Measurements from ENCODE around the gene CCDC86.
A peak's percentile ranks its signal among the peaks of the same experiment; 100 is the strongest.

The CCDC86 gene

DNA sequence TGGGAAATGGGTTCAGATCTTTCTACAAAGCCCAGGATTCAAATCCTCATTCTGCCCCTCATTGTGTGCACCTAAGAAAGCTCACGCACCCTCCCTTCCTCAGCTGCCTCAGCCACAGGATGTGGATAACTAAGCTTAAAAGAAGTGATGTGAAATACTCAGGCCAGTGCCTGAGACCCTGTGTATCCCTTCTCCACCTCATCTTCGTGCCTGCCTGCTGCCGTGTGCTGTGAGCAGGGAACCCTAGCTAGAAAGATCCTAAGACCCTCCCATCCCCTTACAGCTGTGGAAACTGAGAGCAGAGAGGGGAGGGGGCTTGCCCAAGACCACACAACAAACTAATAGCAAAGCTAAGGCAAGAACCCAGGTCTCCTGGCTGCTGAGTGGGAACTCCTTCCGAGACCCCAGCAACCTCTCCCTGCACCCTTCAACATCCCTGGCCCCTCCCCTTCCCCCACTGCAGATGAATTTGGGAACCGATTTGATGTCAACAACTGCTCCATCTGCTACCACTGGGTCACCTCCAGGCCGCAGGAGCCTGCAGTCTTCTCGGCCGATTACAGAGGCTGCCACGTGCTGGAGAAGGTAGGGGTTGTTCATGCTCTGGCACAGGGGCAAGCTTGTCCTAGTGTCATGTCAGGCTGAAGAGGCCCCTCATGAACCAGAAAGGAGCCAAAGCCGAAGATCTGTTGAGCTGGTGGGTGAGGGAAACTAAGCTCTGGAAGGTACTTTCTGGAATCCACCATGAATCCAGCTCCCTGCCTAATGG is 27.0 kb downstream of the CCDC86 start:
- DNase-seq (no peak), ATAC-seq (no peak)

DNA sequence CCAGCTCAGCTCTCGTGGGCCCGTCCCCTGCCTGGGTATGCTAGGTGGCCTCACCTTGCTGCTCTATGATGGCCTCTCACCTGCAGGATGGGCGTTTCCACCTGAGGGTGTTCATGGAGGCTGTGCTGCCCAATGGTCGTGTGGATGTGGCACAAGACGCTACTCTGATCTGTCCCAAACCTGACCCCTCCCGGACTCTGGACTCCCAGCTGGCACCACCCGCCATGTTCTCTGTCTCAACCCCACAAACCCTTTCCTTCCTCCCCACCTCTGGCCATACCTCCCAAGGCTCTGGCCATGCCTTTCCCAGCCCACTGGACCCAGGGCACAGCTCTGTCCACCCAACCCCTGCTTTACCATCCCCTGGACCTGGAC is 27.5 kb downstream of the CCDC86 start:
- ATAC-seq, result no peak
- no peak for DNase-seq

DNA sequence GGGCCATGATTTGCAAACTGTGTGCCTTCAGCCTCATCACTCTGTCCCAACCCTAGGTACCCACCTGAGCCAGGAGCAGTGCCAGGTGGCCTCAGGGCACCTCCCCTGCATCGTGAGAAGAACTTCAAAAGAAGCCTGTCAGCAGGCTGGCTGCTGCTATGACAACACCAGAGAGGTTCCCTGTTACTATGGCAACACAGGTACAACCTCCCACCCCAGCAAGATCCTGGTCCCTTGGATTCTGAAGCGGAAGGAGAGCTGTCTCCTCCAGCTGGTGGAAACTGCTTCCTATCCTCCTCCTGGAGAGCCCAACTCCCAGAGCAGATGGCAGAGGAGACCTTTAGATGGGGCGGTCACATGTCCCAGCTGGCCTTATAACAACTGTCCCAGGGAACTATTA is 28.4 kb downstream of the CCDC86 start:
- DNase-seq, result no peak
- no peak for ATAC-seq

DNA sequence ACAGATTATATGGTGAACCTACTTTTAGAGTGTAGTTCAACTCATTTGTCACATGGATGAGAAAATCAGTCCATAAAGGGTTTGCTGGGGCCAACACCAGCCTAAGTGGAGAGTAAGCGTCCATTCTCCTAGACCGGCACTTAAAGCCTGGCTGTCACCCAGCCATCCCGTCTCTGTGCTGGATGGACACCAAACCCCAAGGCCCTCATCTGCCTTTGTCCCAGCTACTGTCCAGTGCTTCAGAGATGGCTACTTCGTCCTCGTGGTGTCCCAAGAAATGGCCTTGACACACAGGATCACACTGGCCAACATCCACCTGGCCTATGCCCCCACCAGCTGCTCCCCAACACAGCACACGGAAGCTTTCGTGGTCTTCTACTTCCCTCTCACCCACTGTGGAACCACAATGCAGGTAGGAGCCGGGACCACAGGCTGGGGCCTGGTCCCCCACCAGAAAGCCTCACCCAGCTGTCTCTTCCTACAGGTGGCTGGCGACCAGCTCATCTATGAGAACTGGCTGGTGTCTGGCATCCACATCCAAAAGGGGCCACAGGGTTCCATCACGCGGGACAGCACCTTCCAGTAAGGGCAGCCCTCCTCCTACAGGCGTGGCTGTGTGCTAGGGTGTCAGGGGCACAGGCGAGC is 28.9 kb downstream of the CCDC86 start:
- ATAC-seq (peak; percentile 57), DNase-seq (no peak)

DNA sequence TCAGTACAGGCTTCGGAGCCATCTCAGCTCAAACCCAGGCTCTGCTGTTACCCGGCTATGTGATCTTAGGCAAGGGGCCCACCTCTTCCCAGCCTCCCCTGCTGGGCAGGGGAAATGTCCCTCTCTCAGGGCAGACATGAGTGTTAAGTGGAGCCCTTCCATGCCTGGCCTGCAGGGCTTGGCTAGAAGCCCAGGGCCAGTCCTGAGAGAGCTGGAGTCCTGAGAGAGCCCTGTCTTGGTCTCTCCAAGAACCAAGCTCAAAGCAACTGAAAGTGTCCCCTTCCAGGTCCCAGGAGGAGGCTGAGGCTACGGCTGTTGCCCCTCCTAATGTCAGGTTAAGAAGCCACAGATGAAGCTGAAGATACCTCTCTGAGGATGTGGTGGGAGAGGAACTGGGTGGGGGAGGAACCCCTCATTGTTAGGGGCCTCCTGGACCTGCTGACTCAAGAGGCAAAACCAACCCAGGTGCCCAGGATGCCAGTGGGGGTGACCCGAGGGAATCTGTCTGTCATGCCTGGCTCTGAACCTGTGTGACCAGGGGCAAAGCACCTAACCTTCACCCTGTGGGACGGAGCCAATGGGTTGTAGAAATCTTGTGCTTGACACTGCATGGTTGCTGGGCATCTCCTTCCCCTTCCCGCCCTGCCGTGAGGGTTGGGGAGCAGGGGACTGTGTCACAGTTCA is 29.6 kb downstream of the CCDC86 start:
- DNase-seq, result no peak

DNA sequence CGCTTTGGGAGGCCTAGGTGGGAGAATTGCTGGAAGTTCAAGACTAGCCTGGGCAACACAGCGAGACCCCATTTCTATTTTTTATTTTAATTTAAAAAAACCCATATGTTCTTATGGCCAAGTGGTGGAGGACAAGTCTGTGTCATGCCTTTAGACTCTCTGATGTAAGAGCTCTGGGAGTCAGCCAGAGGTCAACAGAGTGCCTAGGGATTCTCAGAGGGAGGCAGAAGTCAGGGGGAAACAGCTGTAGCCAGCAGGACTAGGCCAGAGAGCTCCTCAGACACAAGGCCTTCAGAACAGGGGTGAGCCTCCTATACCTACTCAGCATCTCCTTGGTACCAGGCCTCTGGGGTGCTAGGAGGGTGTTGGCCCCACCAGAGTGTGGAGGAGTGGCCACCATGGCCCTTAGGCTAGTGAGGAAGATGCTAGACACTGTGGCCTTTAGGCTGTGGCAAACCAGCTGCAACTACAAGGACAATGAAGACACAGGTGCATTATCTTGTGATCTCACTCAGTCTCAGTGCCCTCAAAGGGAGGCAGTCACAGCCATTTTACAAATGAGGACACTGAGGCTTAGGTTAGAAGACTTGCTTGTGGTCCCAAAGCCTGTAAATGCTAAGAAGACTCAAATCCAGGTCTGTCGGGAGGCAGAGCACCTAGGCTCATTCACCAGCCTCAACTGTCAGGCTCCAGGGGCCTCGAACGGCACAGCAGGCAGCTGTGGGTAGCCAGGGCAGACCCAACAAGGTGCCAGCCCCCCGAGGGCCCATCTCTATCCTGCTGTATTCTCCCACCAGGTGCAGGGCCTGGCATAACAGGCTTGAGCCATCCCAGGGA is 30.4 kb downstream of the CCDC86 start:
- no peak for ATAC-seq
- DNase-seq, result no peak

More for the DNA sequence above, 29.6 kb downstream of the CCDC86 start:
- ATAC-seq, result peak; percentile 17

DNA sequence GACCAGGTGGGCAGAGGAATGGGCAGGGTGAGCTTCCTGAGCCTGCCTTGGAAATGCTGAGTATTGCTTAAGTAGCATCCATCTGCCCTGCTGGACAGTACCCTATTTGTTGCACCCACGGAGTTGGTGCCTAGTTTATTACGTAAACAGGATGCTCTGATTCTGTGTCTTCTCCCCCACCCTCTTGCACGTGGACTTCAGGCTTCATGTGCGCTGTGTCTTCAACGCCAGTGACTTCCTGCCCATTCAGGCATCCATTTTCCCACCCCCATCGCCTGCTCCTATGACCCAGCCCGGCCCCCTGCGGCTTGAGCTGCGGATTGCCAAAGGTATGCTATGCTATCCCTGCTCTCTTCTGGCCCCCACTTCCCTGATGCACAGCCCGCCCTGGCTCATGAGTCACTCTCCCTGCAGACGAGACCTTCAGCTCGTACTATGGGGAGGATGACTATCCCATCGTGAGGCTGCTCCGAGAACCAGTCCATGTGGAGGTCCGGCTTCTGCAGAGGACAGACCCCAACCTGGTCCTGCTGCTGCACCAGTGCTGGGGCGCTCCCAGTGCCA is 31.1 kb downstream of the CCDC86 start:
- ATAC-seq (no peak), DNase-seq (no peak)

DNA sequence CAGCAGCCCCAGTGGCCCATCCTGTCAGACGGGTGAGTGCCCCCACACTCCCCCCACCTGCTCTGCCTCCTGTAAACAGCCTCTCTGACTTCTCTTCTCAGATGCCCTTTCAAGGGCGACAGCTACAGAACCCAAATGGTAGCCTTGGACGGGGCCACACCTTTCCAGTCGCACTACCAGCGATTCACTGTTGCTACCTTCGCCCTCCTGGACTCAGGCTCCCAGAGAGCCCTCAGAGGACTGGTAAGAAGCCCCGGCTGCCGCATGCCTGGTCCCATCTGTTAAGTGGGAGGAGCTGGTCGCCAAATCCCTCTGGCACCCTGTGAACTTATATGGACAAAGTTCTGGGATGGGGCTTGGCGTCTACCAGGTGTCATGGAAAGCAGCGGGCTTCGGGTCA is 31.6 kb downstream of the CCDC86 start:
- ATAC-seq (no peak), DNase-seq (no peak)

DNA sequence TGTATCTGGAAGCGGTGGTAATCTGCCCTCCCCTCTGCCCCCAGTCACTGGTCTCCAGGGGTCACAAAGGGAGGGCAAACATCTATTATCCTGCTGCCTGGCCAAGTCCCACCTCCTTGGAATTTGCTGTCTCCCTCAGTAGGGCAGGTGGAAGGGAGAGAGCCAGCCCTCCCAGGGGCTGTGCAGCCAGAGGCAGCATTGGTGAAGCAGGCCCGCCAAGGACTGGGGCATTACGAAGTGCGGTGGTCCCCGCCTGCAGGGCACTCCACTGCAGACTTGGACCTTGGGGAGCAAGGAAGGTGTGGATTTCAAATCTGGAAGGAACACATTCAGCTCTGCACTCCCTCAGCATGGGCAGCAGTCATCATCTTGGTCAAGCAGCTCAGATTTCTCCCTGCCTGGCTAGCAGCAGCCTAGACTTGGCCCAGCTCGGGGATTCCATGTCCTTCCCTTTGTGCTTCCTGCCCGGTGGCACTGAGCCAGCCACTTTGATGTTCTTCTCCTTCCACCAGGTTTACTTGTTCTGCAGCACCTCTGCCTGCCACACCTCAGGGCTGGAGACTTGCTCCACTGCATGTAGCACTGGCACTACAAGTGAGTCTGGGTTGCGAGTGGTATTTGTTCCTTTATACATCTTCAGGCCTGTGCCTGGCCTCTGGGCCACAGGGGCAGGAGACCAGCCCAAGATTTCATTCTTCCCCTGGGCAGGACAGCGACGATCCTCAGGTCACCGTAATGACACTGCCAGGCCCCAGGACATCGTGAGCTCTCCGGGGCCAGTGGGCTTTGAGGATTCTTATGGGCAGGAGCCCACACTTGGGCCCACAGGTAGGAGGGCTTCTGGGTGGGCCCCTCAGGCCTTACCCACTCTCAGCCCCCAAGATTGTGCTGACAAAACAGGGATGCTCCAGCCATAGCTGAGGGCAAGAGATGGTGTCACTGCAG is 32.8 kb downstream of the CCDC86 start:
- no peak for DNase-seq
- no peak for ATAC-seq

DNA sequence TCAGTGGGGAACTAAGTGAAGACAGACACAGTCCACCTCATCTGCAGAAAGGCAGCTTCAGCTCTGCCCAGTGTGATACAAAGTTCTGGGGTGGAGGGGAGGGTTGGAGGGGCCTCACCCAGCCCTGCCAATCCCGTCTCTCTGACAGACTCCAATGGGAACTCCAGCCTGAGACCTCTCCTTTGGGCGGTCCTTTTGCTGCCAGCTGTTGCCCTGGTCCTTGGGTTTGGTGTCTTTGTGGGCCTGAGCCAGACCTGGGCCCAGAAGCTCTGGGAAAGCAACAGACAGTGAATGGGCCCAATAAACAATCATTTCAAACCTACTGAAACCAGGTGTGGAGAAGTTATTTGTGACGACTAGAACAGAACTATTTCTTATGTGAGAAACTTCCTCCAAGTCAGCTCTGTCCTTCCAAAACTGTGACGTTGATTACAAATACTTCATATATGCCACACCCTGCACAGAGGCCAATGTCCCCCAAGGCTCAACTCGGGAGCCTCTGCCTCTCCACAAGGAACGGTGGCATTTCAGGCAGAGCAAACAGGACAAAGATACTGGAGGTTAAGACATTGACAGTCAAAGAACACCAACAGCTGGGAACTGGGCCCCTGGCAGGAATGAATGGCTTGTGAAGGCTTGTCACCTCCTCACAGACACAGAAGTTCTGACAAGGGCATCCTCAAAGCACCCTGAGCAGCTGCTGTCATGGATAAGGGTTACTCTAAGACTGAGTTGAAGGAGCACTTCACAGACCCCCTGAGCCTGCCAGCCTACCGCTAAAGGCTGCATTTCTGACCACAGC is 33.7 kb downstream of the CCDC86 start:
- DNase-seq (no peak), ATAC-seq (no peak)

DNA sequence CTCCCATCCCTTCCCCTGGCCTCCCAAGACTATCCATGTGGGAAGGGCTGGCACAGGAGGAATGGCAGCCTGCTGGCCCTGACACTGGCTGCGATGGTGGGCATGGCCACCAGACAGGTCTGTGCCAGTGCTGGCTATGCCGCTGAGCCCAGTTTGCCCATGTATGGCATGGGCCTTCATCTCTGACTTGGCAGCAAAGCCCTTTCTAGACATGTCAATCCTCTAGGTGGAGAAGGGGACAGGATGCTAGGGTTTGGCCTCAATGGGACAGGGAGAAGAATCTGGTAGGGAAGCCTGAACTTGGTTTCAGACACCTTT is 34.2 kb downstream of the CCDC86 start:
- no peak for ATAC-seq

DNA sequence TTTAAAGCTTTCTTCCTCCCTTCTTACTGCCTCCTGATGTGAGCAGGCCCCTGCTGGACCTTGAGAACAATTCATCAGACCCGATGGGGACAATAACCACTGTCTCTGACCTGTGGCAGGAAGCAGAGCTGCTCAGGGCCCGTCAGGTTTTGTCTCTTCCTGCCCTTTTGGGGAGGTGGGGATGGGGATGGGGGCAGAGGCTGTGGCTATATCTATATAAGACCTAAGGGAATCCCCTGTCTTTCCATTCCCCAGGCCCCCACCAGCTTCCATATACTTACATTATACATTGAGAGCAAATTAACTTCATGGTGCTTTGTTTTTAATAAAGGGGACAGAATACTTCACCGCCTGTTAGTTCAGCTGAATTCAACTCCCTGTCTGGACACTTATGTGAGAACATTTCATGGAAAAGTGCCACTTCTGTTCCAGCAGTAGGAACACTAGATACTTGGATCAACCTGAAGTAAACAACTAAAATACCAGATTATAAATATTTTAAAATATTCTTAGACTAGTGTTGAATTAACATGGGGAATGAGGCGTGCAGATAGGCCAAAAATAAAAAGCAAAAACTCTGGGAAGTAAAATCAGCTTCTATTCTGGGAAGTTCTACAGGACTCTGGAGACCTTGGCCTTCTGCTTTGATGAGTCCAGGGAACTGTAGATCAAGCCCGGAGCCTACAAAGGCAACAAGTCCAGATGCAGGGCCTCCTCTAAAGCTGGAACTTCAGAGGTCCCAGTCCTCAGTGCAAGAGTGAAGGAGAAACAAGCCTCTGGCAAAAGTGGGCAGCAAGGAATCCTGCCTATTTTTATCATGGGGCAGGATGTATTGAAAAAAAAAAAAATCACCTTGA is 36.6 kb downstream of the CCDC86 start:
- DNase-seq (no peak), ATAC-seq (no peak)

More for the DNA sequence above, 34.2 kb downstream of the CCDC86 start:
- DNase-seq, result no peak

DNA sequence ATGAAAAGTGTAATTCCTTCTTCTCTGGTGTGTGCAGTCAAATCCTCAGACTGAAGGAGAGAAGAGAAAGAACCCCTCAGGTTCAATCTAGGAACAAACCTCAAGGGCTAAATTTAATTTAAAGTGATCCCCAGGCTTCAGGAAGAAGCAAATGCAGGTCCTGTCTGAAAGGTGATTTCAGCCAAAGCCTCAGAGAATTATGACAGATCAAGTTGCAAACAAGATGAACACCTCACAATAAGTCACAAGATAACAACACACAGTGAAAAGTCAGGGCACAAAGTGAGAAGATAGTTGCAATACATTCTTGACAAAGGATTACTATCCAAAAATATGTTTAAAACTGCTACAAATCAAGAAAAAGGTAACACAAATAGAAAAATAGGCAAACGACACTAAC is 37.2 kb downstream of the CCDC86 start:
- ATAC-seq (no peak), DNase-seq (no peak)

DNA sequence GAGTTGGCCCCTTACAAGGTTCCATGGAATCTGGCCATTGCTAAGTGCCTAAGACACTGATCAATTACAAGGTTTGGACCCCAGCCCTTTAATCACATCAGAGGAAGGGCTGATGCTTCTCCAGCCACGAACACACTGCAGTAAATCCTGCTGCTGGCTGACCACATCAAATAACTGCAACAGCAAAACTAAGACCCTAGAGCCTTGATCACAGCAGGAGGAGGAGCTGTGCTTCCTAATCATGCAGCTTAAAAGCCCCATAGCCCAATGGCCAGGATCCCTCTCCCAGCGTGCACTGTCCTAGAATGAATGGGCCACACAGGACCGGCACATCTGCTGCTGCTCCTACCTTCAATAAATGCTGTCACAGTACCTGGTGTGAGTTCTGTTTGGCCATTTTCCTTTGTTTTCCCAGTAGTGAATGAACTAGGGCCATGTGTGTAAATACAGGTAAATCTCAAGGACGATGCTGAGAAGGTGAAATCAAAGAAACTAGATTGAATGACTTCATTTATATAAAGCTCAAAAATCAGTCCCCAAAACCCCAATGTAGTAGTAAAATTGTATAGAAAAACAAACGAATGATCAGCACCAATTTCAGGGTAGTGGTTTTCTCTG is 38.2 kb downstream of the CCDC86 start:
- ATAC-seq (no peak), DNase-seq (no peak)

DNA sequence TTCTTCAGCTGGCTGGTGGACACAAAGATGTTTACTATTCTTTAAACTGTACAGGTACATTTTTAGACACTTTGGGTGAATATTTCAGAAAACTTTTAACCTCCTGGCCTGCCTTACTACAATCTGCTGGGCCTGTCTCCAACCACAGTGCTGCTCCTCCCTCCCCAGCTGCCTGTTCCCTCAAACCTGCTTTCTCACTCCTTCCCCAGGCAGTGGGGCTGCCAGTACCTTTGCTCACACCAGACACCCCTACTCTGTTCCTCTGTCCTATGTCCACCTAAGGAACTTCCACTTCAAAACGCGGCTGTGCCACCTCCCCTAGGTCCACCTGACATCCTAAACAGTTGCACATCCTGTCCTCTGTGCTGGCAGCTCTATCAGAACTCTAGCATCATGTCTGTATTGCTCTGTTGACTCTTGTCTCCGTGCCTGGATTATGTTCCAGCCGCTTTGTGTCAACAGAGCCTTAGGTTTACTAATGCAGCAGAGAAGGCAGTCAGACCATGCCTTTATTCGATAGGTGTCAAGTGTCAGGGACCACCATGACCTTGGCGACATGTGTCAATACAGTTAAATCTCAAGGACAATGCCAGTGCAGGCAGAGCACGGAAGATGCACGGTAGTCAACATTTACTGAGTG is 38.9 kb downstream of the CCDC86 start:
- DNase-seq (no peak), ATAC-seq (no peak)

DNA sequence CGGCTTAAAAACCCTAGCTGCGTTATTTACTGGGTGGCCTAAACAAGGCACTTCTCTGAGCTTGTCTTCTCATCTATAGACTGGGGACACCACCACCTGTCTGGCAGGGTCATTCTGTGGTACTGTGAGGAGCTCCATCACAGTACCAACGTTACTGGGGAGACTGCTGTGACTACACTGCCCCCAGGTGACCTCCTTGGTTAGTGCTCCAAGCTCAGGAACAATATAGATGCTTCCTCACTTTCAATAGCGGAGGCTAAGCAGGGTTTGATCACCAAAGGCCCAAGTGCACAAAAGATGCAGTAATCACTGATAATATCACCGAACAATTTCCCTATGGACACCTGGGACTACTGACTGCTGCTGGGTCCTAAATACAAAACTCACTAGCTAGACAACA is 45.6 kb downstream of the CCDC86 start:
- DNase-seq (no peak), ATAC-seq (peak; percentile 72)

DNA sequence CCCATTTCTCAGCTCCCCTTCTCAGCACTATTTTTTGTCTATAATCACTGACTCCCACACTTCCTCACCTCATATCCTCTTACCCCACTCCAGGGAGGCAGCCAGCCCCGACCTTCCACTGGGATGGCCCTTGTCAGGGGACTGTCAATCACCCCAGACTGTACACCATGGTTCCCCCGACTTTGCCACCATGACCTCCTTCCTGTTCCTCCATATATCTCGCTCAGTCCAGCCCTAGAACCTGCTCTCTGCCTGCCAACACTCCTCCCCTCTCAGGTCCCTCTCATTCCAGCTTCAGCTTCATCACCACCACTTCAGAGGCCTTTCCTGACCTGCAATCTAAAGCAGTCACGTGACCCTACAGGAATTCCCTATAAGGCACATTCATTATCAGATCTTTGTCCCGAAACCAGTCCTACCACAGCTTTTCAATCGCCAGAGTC is 48.0 kb downstream of the CCDC86 start:
- ATAC-seq (no peak), DNase-seq (no peak)

DNA sequence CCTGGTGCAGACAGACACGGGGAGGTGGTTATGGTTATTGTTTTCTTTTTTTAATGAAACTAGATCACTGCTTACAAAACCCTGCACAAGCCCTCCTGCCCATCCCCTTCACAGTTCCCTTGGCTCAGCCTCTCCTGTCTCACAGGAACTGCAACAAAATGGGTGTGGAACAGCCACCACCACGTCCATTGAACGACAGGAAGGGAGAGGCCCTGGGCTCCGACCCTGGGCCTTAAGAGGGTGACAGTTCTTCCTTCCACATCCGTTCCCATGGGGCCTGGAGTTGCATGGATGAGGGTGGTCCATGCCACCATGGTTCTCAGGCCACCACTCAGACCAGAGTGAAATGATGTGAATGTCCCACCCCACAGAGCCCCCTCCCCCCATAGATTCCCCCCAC is 48.8 kb downstream of the CCDC86 start:
- ATAC-seq, result no peak
- no peak for DNase-seq

All from stimulated activated naive CD8-positive, alpha-beta T cell treated with anti-CD3 and anti-CD28 coated beads, Interleukin-15, Interleukin-2, amounts not matched to agents 100 U/mL and 50 U/mL, for 24 hours (primary cell).